D721Med (cell line): ENCODE measurements around the gene PACSIN2.

Source experiments
- DNase-seq: peaks from one replicate; pipeline ENCODE4 v3.0.0; 2011; ENCODE audit warnings: low spot score; ENCODE audit not compliant: insufficient read length
- FAIRE-seq: peaks from 2 replicates; lab custom pipeline; 2011; peaks lifted over from hg19 to GRCh38; lab: Jason Lieb, UNC
- CTCF ChIP-seq: IDR thresholded peaks from 2 replicates; pipeline ENCODE4 v1.5.1; 2012; ENCODE audit warnings: mild to moderate bottlenecking, control low read depth; ENCODE audit not compliant: insufficient read depth; ENCODE audit errors: missing control alignments

PACSIN2 gene

GRCh38 chr22:42856865-42857704 is 157.9 kb downstream of the PACSIN2 start, which contains the start of gene ARFGAP3:
ARFGAP3 (minus strand) TSS chr22:42857273; CDS start chr22:42857182, 91 bp downstream.
- FAIRE-seq (no peak), DNase-seq (peak; percentile 84)
- no peak for TF ChIP-seq CTCF

GRCh38 chr22:42856179-42856864 is 158.6 kb downstream of the PACSIN2 start:
- DNase-seq (no peak), FAIRE-seq (no peak)
- TF ChIP-seq CTCF = no peak

- DNase-seq (no peak), FAIRE-seq (no peak)
- no peak for TF ChIP-seq CTCF
Observed at GRCh38 chr22:42855721-42856120, 159.2 kb downstream of the PACSIN2 start.

GRCh38 chr22:42855211-42855610 is 159.7 kb downstream of the PACSIN2 start:
- TF ChIP-seq CTCF = no peak
- no peak for DNase-seq
- no peak for FAIRE-seq

DNA sequence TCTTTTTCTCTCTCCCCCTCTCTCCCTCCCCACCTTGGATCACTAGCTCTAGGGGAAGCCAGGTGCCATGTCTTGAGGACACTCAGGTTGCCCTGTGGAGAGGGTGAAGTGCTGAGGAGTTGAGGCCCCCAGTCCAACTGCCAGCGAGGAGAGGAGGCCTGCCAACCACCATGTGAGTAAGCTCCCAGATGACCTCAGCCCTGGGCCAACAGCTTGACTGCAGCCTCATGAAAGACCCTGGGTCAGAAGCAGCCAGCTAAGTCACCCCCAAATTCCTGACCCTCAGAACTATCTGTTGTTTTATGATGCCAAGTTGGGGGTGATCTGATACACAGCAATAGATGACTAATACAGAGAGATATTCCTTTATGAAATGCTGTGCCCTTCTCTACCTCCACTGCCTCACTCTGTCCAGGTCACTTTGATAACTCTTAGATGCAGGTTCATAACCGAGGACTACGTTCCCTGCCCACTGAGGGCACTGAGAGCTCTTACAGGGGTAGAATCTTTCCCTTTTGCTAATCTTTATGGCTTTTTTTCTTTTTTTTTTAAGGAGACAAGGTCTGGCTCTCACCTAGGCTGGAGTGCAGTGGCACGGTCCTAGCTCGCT is 165.9 kb downstream of the PACSIN2 start:
- FAIRE-seq (no peak), DNase-seq (no peak)
- TF ChIP-seq CTCF = no peak

- no peak for DNase-seq
- no peak for FAIRE-seq
Observed at GRCh38 chr22:42847110-42847509, 167.8 kb downstream of the PACSIN2 start.

More at GRCh38 chr22:42847110-42847509, 167.8 kb downstream of the PACSIN2 start:
- TF ChIP-seq CTCF = no peak
